Activated T-helper 2 cell treated with anti-CD3 and anti-CD28 coated beads, Interferon-gamma antibody, Interleukin-2, Interleukin-4, amounts not matched to agents 10 μg/mL and 5 μg/mL and 100 μg/mL, durations not matched to agents 14 hours and 24 hours and 36 hours (primary cell): ENCODE data around the gene MUC5B. TPM values are rescaled to one million over a fixed set of nuclear protein-coding genes. Genes with fewer than 3 reads are reported as not detected.

ENCODE experiments used
- DNase-seq: peaks from one replicate; pipeline ENCODE4 v3.0.0; 2021; ENCODE audit warnings: low spot score
- H3K27ac Mint-ChIP-seq: one replicate; pipeline ENCODE4 v1.8.0; 2021; ENCODE audit warnings: mixed read lengths
- H3K27me3 Mint-ChIP-seq: one replicate; pipeline ENCODE4 v1.8.0; 2021; ENCODE audit warnings: low read depth, mixed read lengths
- H3K36me3 Mint-ChIP-seq: one replicate; pipeline ENCODE4 v1.8.0; 2021; ENCODE audit warnings: low read depth, mixed read lengths
- H3K4me1 Mint-ChIP-seq: one replicate; pipeline ENCODE4 v1.8.0; 2021; ENCODE audit warnings: low read depth, mixed read lengths
- H3K4me3 Mint-ChIP-seq: one replicate; pipeline ENCODE4 v1.8.0; 2021; ENCODE audit warnings: low read depth, mild to moderate bottlenecking, moderate library complexity, mixed read lengths
- H3K9me3 Mint-ChIP-seq: one replicate; pipeline ENCODE4 v1.8.0; 2021; ENCODE audit warnings: mixed read lengths
- intact Hi-C: fragments of 100-400 bp; cut with micrococcal nuclease; formaldehyde crosslinking; loops from one replicate; pipeline ENCODE4 v1.15.1; 2023
- total RNA-seq: library from RNA; stranded (reverse); gene quantifications from 2 replicates; pipeline ENCODE4 v1.2.3, GENCODE V29; 2022

Gene MUC5B
- total RNA-seq, 1 donor from 2014 or later, result not detected

DNA sequence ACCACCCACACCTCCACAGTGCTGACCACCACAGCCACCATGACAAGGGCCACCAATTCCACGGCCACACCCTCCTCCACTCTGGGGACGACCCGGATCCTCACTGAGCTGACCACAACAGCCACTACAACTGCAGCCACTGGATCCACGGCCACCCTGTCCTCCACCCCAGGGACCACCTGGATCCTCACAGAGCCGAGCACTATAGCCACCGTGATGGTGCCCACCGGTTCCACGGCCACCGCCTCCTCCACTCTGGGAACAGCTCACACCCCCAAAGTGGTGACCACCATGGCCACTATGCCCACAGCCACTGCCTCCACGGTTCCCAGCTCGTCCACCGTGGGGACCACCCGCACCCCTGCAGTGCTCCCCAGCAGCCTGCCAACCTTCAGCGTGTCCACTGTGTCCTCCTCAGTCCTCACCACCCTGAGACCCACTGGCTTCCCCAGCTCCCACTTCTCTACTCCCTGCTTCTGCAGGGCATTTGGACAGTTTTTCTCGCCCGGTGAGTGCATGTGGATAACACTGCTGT, 28.4 kb downstream of the MUC5B start:
- DNase-seq, result no peak
- H3K27me3 Mint-ChIP-seq, result no peaks in the 10 kb centered on the region
- no peak overlapping the region for H3K27ac Mint-ChIP-seq
- peaks cover 22% of the 10 kb centered on the region for H3K9me3 Mint-ChIP-seq
- peaks cover 8% of the 10 kb centered on the region for H3K36me3 Mint-ChIP-seq
- intact Hi-C loops, result no loop called here
- H3K4me1 Mint-ChIP-seq, result no peaks in the 10 kb centered on the region
- H3K4me3 Mint-ChIP-seq, result no peak overlapping the region

DNA sequence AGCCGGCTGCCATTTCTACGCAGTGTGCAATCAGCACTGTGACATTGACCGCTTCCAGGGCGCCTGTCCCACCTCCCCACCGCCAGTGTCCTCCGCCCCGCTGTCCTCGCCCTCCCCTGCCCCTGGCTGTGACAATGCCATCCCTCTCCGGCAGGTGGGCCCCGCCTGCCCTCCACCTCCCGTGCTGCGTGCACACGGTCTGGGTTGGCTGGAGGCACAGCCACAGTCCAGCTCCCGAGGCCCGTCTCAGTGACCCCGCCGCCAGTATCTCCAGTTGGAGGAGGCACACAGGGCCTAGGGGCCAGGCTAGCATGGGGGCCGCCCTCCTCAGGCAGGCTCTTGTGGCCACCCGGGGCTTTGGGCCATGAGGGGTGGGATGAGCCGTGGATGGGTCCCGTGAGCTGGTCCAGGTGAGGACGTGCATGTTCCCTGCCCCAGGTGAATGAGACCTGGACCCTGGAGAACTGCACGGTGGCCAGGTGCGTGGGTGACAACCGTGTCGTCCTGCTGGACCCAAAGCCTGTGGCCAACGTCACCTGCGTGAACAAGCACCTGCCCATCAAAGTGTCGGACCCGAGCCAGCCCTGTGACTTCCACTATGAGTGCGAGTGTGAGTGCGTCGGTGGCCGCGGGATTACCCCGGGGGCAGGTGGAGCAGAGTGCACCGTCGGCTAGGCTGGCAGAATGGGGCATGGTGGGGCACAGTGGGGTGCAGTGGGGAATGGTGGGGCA, 29.7 kb downstream of the MUC5B start:
- H3K9me3 Mint-ChIP-seq, result peaks cover 19% of the 10 kb centered on the region
- DNase-seq, result no peak
- H3K27ac Mint-ChIP-seq, result no peak overlapping the region
- peaks cover 8% of the 10 kb centered on the region for H3K36me3 Mint-ChIP-seq
- no peak overlapping the region for H3K4me3 Mint-ChIP-seq
- intact Hi-C loops, result no loop called here
- no peaks in the 10 kb centered on the region for H3K27me3 Mint-ChIP-seq
- H3K4me1 Mint-ChIP-seq, result no peaks in the 10 kb centered on the region

DNA sequence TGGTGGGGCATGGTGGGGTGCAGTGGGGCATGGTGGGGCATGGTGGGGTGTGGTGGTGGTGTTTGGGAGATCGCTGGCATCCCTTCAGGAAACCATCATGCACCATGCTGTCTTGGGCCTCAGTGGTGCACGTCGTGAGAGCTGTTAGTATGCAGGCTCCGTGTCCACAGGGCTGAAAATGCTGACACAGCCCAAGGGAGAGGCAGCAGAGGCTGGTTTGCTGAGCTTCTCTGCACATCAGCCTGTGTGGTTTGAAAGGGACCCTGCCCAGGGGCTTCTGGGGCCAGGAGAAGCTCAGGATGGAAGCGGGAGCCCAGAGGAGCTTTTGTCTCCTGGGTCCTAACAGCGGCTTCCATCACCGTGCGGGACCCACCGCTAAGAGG, 30.2 kb downstream of the MUC5B start:
- no peak overlapping the region for H3K4me3 Mint-ChIP-seq
- H3K4me1 Mint-ChIP-seq, result no peaks in the 10 kb centered on the region
- no peak for DNase-seq
- no peaks in the 10 kb centered on the region for H3K27me3 Mint-ChIP-seq
- peaks cover 19% of the 10 kb centered on the region for H3K9me3 Mint-ChIP-seq
- peaks cover 8% of the 10 kb centered on the region for H3K36me3 Mint-ChIP-seq
- H3K27ac Mint-ChIP-seq, result no peak overlapping the region
- intact Hi-C loops, result no loop called here

DNA sequence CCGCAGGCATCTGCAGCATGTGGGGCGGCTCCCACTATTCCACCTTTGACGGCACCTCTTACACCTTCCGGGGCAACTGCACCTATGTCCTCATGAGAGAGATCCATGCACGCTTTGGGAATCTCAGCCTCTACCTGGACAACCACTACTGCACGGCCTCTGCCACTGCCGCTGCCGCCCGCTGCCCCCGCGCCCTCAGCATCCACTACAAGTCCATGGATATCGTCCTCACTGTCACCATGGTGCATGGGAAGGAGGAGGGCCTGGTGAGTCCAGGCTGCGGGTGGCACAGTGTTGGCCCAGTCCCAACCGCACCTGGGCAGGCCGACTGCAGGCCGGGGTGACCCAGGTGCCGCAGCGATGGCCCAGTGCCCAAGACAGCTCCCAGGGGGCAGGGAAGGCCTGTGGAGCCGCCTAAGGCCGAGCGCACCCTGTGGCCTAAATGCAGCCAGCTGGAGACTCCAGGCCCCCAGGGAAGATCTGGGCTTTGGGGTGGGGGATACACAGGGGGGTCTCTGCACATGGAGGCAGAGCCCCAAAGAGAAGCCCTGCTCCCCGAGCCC, 31.3 kb downstream of the MUC5B start:
- H3K27ac Mint-ChIP-seq, result no peak overlapping the region
- H3K9me3 Mint-ChIP-seq, result peaks cover 19% of the 10 kb centered on the region
- no peaks in the 10 kb centered on the region for H3K4me1 Mint-ChIP-seq
- no peak overlapping the region for H3K4me3 Mint-ChIP-seq
- DNase-seq, result no peak
- no peaks in the 10 kb centered on the region for H3K27me3 Mint-ChIP-seq
- H3K36me3 Mint-ChIP-seq, result peaks cover 8% of the 10 kb centered on the region
- intact Hi-C loops, result no loop called here

DNA sequence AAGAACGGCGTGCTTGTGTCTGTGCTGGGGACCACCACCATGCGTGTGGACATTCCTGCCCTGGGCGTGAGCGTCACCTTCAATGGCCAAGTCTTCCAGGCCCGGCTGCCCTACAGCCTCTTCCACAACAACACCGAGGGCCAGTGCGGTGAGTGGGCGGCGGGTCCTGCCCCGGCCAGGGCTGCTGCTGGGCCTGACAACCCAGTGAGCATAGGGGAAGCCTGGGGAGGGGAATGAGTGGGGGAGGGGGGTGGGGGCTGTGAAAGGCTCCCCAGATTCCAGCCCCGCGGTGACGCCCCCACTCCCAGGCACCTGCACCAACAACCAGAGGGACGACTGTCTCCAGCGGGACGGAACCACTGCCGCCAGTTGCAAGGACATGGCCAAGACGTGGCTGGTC, 31.9 kb downstream of the MUC5B start:
- Mint-ChIP-seq H3K27ac (no peak overlapping the region), H3K4me1 (no peaks in the 10 kb centered on the region), H3K4me3 (no peak overlapping the region), H3K36me3 (peaks cover 6% of the 10 kb centered on the region), H3K27me3 (no peaks in the 10 kb centered on the region), H3K9me3 (peaks cover 15% of the 10 kb centered on the region)
- no peak for DNase-seq
- intact Hi-C loops, result no loop called here

DNA sequence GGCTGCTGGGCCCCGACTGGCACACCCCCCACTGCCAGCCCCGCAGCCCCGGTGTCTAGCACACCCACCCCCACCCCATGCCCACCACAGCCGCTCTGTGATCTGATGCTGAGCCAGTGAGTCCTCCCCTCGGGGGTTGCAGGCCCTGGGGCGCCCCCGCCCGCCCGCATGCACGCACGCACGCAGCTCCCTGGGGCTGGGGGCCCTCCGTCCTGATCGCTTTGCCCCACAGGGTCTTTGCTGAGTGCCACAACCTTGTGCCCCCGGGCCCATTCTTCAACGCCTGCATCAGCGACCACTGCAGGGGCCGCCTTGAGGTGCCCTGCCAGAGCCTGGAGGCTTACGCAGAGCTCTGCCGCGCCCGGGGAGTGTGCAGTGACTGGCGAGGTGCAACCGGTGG, 32.3 kb downstream of the MUC5B start:
- H3K27me3 Mint-ChIP-seq, result no peaks in the 10 kb centered on the region
- H3K4me3 Mint-ChIP-seq, result no peak overlapping the region
- intact Hi-C loops, result no loop called here
- H3K27ac Mint-ChIP-seq, result no peak overlapping the region
- DNase-seq, result no peak
- H3K4me1 Mint-ChIP-seq, result no peaks in the 10 kb centered on the region
- peaks cover 6% of the 10 kb centered on the region for H3K36me3 Mint-ChIP-seq
- peaks cover 14% of the 10 kb centered on the region for H3K9me3 Mint-ChIP-seq

DNA sequence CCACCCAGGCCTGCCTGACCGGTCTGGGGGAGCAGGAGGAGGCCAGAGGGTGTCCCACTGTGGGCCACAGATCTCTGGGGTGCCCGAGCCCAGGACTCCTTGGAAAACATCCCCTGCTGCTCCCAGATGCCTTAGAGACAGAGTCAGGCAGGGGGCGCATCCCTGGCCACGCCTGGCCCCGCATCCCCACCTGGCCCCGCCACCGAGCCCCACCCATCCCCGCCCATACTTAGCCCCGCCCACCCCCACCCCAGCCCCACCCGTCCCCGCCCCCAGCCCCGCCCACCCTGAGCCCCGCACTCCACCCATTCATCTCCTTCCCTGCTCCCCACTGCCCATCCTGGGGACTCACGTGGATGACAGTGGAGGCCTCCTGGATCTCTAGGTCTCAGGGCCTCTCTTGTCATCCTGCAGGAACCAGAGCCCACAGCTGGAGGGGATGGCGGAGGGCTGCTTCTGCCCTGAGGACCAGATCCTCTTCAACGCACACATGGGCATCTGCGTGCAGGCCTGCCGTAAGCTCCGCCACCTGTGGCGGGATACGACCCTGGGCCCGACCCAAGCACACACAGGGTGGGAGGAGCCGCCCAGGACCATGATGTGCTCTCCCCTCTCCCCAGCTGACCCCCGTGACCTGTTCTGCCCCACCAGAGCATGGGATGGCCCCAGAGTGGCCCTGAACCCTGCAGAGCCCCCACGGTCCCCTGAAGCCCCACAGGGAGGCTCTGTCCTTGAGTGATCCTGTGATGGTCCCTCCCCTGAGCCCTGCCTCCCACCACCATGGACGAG, 33.6 kb downstream of the MUC5B start:
- Mint-ChIP-seq H3K36me3 (no peaks in the 10 kb centered on the region), H3K9me3 (peaks cover 6% of the 10 kb centered on the region), H3K27ac (no peak overlapping the region), H3K4me3 (no peak overlapping the region), H3K27me3 (no peaks in the 10 kb centered on the region), H3K4me1 (no peaks in the 10 kb centered on the region)
- intact Hi-C loops, result no loop called here
- no peak for DNase-seq

DNA sequence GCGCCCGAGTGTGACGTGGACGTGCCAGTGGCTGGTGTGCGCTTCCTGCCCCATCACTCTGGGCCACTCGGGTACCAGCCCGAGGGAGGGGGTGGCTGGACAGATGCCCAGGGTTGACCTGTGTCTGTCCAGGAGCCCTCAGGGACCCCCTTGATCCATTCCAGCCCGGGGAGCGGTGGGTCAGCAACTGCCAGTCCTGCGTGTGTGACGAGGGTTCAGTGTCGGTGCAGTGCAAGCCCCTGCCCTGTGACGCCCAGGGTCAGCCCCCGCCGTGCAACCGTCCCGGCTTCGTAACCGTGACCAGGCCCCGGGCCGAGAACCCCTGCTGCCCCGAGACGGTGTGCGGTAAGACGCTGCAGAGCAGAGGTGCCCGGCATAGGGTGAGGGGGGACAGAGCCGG, 34.5 kb downstream of the MUC5B start:
- intact Hi-C loops, result no loop called here
- DNase-seq, result no peak
- no peak overlapping the region for H3K27ac Mint-ChIP-seq
- H3K9me3 Mint-ChIP-seq, result peaks cover 3% of the 10 kb centered on the region
- no peaks in the 10 kb centered on the region for H3K27me3 Mint-ChIP-seq
- no peak overlapping the region for H3K4me3 Mint-ChIP-seq
- H3K36me3 Mint-ChIP-seq, result no peaks in the 10 kb centered on the region
- H3K4me1 Mint-ChIP-seq, result no peaks in the 10 kb centered on the region

DNA sequence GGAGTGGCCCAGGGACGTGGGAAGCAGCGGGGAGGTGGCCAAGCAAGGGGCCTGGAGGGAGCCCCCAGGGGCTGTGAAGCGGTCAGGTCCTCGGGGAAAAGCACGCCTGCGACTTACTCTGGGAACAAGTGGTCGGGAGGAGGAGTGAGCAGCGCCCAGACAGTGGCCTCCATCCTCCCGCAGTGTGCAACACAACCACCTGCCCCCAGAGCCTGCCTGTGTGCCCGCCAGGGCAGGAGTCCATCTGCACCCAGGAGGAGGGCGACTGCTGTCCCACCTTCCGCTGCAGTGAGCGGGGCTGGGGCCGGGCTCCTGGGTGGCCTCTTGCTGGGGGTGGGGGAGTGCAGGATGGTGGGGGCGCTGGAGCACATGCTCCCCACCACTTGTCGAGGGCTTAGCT, 35.0 kb downstream of the MUC5B start:
- H3K36me3 Mint-ChIP-seq, result no peaks in the 10 kb centered on the region
- H3K27me3 Mint-ChIP-seq, result no peaks in the 10 kb centered on the region
- peaks cover 2% of the 10 kb centered on the region for H3K4me1 Mint-ChIP-seq
- no peak overlapping the region for H3K4me3 Mint-ChIP-seq
- intact Hi-C loops, result no loop called here
- no peak for DNase-seq
- H3K9me3 Mint-ChIP-seq, result peaks cover 3% of the 10 kb centered on the region
- no peak overlapping the region for H3K27ac Mint-ChIP-seq

DNA sequence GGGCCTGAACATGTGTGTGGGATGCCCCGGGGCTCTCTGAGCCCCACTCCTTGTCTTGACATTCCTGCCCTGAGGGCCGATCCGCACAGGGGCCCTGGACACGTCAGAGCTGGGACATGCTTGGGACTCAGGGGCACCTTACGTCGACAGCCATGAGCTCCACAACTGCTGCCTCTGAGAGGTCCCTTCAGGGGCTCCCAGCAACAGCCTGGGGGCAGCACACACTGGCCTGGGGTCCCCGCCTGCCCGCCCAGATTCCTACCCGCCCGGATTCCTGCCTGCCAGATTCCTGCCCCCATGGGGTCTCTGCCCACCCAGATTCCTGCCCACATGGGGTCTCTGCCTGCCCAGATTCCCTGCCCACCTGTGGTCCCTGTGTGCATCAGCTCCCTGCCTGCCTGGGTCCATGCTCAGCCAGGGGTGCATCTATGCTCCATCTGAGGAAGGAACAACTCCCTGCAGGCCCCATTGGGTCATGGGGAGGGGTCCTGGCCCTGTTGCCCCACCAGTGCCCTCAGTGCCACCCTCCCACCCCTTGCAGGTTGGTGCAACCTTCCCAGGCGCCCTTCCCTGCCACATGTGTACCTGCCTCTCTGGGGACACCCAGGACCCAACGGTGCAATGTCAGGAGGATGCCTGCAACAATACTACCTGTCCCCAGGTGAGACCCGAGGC, 35.7 kb downstream of the MUC5B start:
- no peaks in the 10 kb centered on the region for H3K27me3 Mint-ChIP-seq
- no peak overlapping the region for H3K4me3 Mint-ChIP-seq
- intact Hi-C loops, result no loop called here
- DNase-seq, result no peak
- no peak overlapping the region for H3K27ac Mint-ChIP-seq
- peaks cover 2% of the 10 kb centered on the region for H3K4me1 Mint-ChIP-seq
- no peaks in the 10 kb centered on the region for H3K36me3 Mint-ChIP-seq
- peaks cover 2% of the 10 kb centered on the region for H3K9me3 Mint-ChIP-seq

DNA sequence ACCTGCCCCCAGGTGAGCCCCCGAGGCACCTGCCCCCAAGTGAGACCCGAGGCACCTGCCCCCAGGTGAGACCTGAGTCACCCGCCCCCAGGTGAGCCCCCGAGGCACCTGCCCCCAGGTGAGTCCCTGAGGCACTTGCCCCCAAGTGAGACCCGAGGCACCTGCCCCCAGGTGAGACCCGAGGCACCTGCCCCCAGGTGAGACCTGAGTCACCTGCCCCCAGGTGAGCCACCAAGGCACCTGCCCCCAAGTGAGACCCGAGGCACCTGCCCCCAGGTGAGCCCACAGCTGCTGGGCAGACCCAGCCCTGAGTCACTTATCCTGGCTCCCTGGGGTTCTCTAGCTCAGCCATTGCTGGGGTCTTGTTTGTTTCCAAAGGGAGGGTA, 36.2 kb downstream of the MUC5B start:
- Mint-ChIP-seq H3K4me3 (no peak overlapping the region), H3K9me3 (no peaks in the 10 kb centered on the region), H3K27me3 (no peaks in the 10 kb centered on the region), H3K4me1 (peaks cover 2% of the 10 kb centered on the region), H3K27ac (no peak overlapping the region), H3K36me3 (no peaks in the 10 kb centered on the region)
- DNase-seq, result no peak
- intact Hi-C loops, result no loop called here

DNA sequence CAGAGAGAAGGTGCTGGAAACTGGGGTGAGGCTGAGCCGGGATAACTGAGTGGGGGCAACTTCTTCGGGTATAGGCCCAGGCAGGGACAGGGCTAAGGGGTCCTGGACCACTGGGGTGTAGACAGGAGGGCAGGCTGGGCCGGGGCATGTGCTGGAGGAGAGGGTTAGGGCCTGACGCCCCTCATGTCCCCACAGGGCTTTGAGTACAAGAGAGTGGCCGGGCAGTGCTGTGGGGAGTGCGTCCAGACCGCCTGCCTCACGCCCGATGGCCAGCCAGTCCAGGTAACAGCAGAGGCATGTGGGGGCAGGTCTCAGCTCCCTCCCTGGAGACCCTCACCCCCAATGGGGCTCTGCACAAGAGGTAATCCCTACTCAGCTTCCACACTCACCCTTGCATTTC, 36.7 kb downstream of the MUC5B start:
- Mint-ChIP-seq H3K4me1 (peaks cover 2% of the 10 kb centered on the region), H3K27ac (no peak overlapping the region), H3K27me3 (no peaks in the 10 kb centered on the region), H3K9me3 (peaks cover 2% of the 10 kb centered on the region), H3K4me3 (no peak overlapping the region), H3K36me3 (peaks cover 2% of the 10 kb centered on the region)
- DNase-seq, result no peak
- intact Hi-C loops, result no loop called here
